GM12878 (cell line): Measurements from ENCODE around the gene MSI2. TPM values are rescaled to one million over a fixed set of nuclear protein-coding genes. Genes with fewer than 3 reads are reported as not detected.

Source experiments
- ATAC-seq: fragments of 200-7000 bp; cut with Tn5 transposase; 3 replicates; pipeline ENCODE4 v1.9.1; 2020; ENCODE audit warnings: mild to moderate bottlenecking, moderate library complexity
- BruUV-seq: library from RNA; stranded (reverse); fragments of 400-500 nt; replicated peaks from 2 replicates; lab custom pipeline; 2021; lab: Mats Ljungman, UMichigan
- CTCF ChIA-PET: fragments of 300-600 bp; sonication (Branson Sonifier 250); formaldehyde crosslinking; extraction: SDS; loops from one replicate; lab custom pipeline; 2021; ENCODE audit warnings: inconsistent platforms; lab: Yijun Ruan, JAX
- POLR2A ChIA-PET: fragments of 350-600 bp; formaldehyde crosslinking; extraction: SDS; loops from one replicate; lab custom pipeline; 2021; ENCODE audit warnings: inconsistent platforms; lab: Charles Lee
- RAD21 ChIA-PET: fragments of 300-600 bp; sonication (Branson Sonifier 250); formaldehyde crosslinking; loops from one replicate; lab custom pipeline; 2023; ENCODE audit warnings: antibody characterized with exemption; ENCODE audit not compliant: unreplicated experiment; lab: Charles Lee
- SMC1A ChIA-PET: fragments of 300-600 bp; sonication (Branson Sonifier 250); formaldehyde crosslinking; loops from one replicate; lab custom pipeline; 2023; ENCODE audit not compliant: unreplicated experiment, uncharacterized antibody; lab: Charles Lee
- DNase-seq: peaks from one replicate; pipeline ENCODE4 v3.0.0-alpha.2; 2011; ENCODE audit warnings: low read depth, low spot score
- FAIRE-seq: peaks from 3 replicates; lab custom pipeline; 2011; peaks lifted over from hg19 to GRCh38; lab: Jason Lieb, UNC
- H2AFZ ChIP-seq: 2 replicates; pipeline ENCODE4 v1.6.0; 2011; ENCODE audit warnings: low read depth, low read length, control low read depth; ENCODE audit not compliant: control insufficient read depth
- H3K27ac ChIP-seq: 2 replicates; pipeline ENCODE4 v1.5.1; 2011; ENCODE audit warnings: control low read depth; ENCODE audit not compliant: control insufficient read depth, insufficient read depth
- H3K27me3 ChIP-seq, 2 experiments: replicated peaks in 1 of 2; 2 replicates each; pipeline versions ENCODE4 v1.6.0 to v1.6.1; 2011; ENCODE audit warnings: low read length in 1 of 2; ENCODE audit not compliant: control insufficient read depth in 2 of 2, insufficient read depth in 2 of 2
- H3K36me3 ChIP-seq, 2 experiments: 2 replicates each; pipeline ENCODE4 v1.5.1; 2011; ENCODE audit warnings: low read length in 1 of 2; ENCODE audit not compliant: control insufficient read depth in 2 of 2, insufficient read depth in 2 of 2
- H3K4me1 ChIP-seq: 2 replicates; pipeline ENCODE4 v1.6.1; 2011; ENCODE audit warnings: mild to moderate bottlenecking, low read length, moderate library complexity, mixed read lengths; ENCODE audit not compliant: control insufficient read depth, insufficient read depth
- H3K4me2 ChIP-seq: 2 replicates; pipeline ENCODE4 v1.6.0; 2011; ENCODE audit warnings: control low read depth; ENCODE audit not compliant: control insufficient read depth, insufficient read depth
- H3K4me3 ChIP-seq: fragments of 200-600 bp; sonication (generic); 2 replicates; pipeline ENCODE4 v1.5.1; 2016
- H3K79me2 ChIP-seq: 2 replicates; pipeline ENCODE4 v1.6.0; 2011; ENCODE audit warnings: low read length; ENCODE audit not compliant: control insufficient read depth, insufficient read depth
- H3K9ac ChIP-seq: 2 replicates; pipeline ENCODE4 v1.8.0; 2011; ENCODE audit warnings: low read length, control low read depth, mixed read lengths; ENCODE audit not compliant: control insufficient read depth, insufficient read depth
- H3K9me3 ChIP-seq: replicated peaks from 3 replicates; pipeline ENCODE4 v1.5.1; 2011; ENCODE audit warnings: mild to moderate bottlenecking, low read length; ENCODE audit not compliant: control insufficient read depth, insufficient read depth
- H4K20me1 ChIP-seq: 2 replicates; pipeline ENCODE4 v1.6.0; 2011; ENCODE audit not compliant: control insufficient read depth, insufficient read depth
- ASH2L ChIP-seq: fragments of 300-600, 200-600 bp; sonication (generic); IDR thresholded peaks from 2 replicates; pipeline ENCODE4 v1.6.1; 2017; ENCODE audit warnings: low read depth, mild to moderate bottlenecking, borderline replicate concordance
- BHLHE40 ChIP-seq, 2 experiments: fragments of 450-650 bp in 1 of 2; IDR thresholded peaks; 2 replicates each; pipeline ENCODE4 v1.6.1; 2011 to 2017; ENCODE audit warnings: low read depth in 2 of 2, borderline replicate concordance in 1 of 2, improper control_type of control experiment in 1 of 2, low read length in 1 of 2, mild to moderate bottlenecking in 1 of 2
- EGR1 ChIP-seq, 2 experiments: IDR thresholded peaks; 1 replicate in 1 of 2; 2 replicates in 1 of 2; pipeline ENCODE4 v1.6.1; 2011 to 2012; ENCODE audit warnings: low read depth in 2 of 2, low read length in 2 of 2, borderline replicate concordance in 1 of 2, mild to moderate bottlenecking in 1 of 2, moderate library complexity in 1 of 2
- MAX ChIP-seq: IDR thresholded peaks from 2 replicates; pipeline ENCODE4 v1.6.1; 2012; ENCODE audit warnings: low read depth, low read length, improper control_type of control experiment
- NR2F1 ChIP-seq: fragments of 450-650 bp; conservative IDR thresholded peaks from 2 replicates; pipeline ENCODE4 v1.6.1; 2017; ENCODE audit warnings: mild to moderate bottlenecking
- PAX8 ChIP-seq: fragments of 450-650 bp; IDR thresholded peaks from 2 replicates; pipeline ENCODE4 v1.6.1; 2017; ENCODE audit warnings: mild to moderate bottlenecking, moderate library complexity
- ZBTB11 ChIP-seq: fragments of 450-650 bp; formaldehyde crosslinking; IDR thresholded peaks from 2 replicates; pipeline ENCODE4 v1.5.0; 2022; ENCODE audit warnings: mild to moderate bottlenecking, missing genetic modification characterization
- ZSCAN29 ChIP-seq: fragments of 450-650 bp; IDR thresholded peaks from 2 replicates; pipeline ENCODE4 v1.6.1; 2017; ENCODE audit warnings: mild to moderate bottlenecking, moderate library complexity
- WGBS: methylation state at CpG from one replicate; pipeline ENCODE4 v1.1.6; 2016; ENCODE audit warnings: low lambda C conversion rate; ENCODE audit not compliant: insufficient replicate concordance, insufficient coverage; ENCODE audit errors: missing lambda C conversion rate; 5-methylcytosine and 5-hydroxymethylcytosine counted together
- in situ Hi-C: fragments of 300-500 bp; cut with MboI; formaldehyde crosslinking; loops from 9 replicates; pipeline ENCODE4 v1.14.3; 2018; ENCODE audit warnings: mixed read lengths
- intact Hi-C: fragments of 100-400 bp; cut with micrococcal nuclease; formaldehyde crosslinking; loops from one replicate; pipeline ENCODE4 v1.14.2; 2022; ENCODE audit not compliant: unreplicated experiment
- polyA plus RNA-seq, 11 experiments: library from polyadenylated mRNA; depleted of rRNA in 4 of 11; unstranded in 6 of 11; stranded (reverse) in 5 of 11; fragments of >200 nt; fragmentation: Nextera tagmentation in 4 of 11; fragmentation: Illumina TruSeq in 1 of 11; extraction: Ambion mirVana in 4 of 11; extraction: Trizol in 1 of 11; gene quantifications; 1 replicate in 1 of 11; 2 replicates in 10 of 11; pipeline versions ENCODE4 v1.2.1 to v1.2.3, GENCODE V29; 2011 to 2016; ENCODE audit warnings: inconsistent platforms in 2 of 11, missing spikeins in 2 of 11, low read depth in 1 of 11
- total RNA-seq, 4 experiments: library from RNA; depleted of rRNA in 3 of 4; stranded (reverse); fragments of >200 nt in 3 of 4; fragmentation: Illumina TruSeq in 1 of 4; extraction: Trizol in 1 of 4; gene quantifications; 2 replicates each; pipeline versions ENCODE4 v1.2.1 to v1.2.3, GENCODE V29; 2013 to 2021

MSI2 gene
- total and polyA plus RNA-seq, 10 of the 15 experiments (the other 5 are each of a cell fraction or from before 2014, with no cell fraction given), result 6.1 to 76.1 (median 42.0) TPM

- in situ Hi-C loops, result no loop called here
- H3K36me3 ChIP-seq, result peaks cover 0 to 2% of the 10 kb centered on the region in 2 experiments; a peak in 2 of 4 replicates
- no peak overlapping the region for H3K27ac ChIP-seq
- ChIA-PET SMC1A (no interaction called here), POLR2A (interaction anchor here (0.7 kb wide), 1 partner anchor 138 kb away, joined by 4 read pairs; no protein-coding TSS in a partner anchor), CTCF (interaction anchor here (1.3 to 2.0 kb wide), 2 partner anchors 11 to 85 kb away, joined by 4 to 7 read pairs; no protein-coding TSS in a partner anchor), RAD21 (no interaction called here)
- no peak overlapping the region for H3K4me3 ChIP-seq
- no peaks in the 10 kb centered on the region for H3K27me3 ChIP-seq
- no TSS peak for BruUV-seq
- no peaks in the 10 kb centered on the region for H3K4me1 ChIP-seq
- H3K9ac ChIP-seq, result no peak overlapping the region
- FAIRE-seq (no peak), DNase-seq (no peak), ATAC-seq (no peak)
- TF ChIP-seq ZBTB11 (CRISPR knock-in tag) (no peak), PAX8 (no peak), NR2F1 (no peak), MAX (no peak), ASH2L (no peak), EGR1 (IDR thresholded peaks at IDR 0.05; ENCODE audit: borderline replicate concordance in 1 of 2, low read depth in 2 of 2, low read length in 2 of 2) (no peak), BHLHE40 (IDR thresholded peaks at IDR 0.05; ENCODE audit: borderline replicate concordance in 1 of 2, low read depth in 2 of 2, low read length in 1 of 2) (no peak), ZSCAN29 (no peak)
- WGBS, result 99% methylated on average over 5 of the region's 5 CpGs
- no peaks in the 10 kb centered on the region for H3K79me2 ChIP-seq
- 0 out of 2 replicates have a peak, but pooled peaks cover 4% of the 10 kb centered on the region for H4K20me1 ChIP-seq
- H3K9me3 ChIP-seq, result no peaks in the 10 kb centered on the region
- no peak overlapping the region for H3K4me2 ChIP-seq
- intact Hi-C loops, result no loop called here
- H2AFZ ChIP-seq, result no peak overlapping the region
Observed at GRCh38 chr17:57586196-57586740, 329.9 kb downstream of the MSI2 start.
